Neural cell (in vitro differentiated cells): ENCODE measurements around the gene TBC1D10B.
"Not testable (repeated sequence)": the region's sequence is repeated elsewhere in the genome, so short reads cannot be mapped to it uniquely, and the experiment has no call there.

ENCODE experiments used
- EZH2 ChIP-seq: fragments of 200-600, 300-800 bp; shearing (Covaris generic), sonication (generic); IDR thresholded peaks from 2 replicates; pipeline ENCODE4 v1.6.1; 2014; ENCODE audit warnings: antibody characterized with exemption, low read length, borderline replicate concordance, mild to moderate bottlenecking; ENCODE audit not compliant: insufficient read depth, poor library complexity, severe bottlenecking
- POLR2AphosphoS5 ChIP-seq: IDR thresholded peaks from 2 replicates; pipeline ENCODE4 v1.6.1; 2012
- RAD21 ChIP-seq: fragments of 450-650 bp; conservative IDR thresholded peaks from 2 replicates; pipeline ENCODE4 v1.6.1; 2014; ENCODE audit warnings: antibody characterized with exemption, mild to moderate bottlenecking, moderate library complexity
- SMC3 ChIP-seq: fragments of 450-650 bp; conservative IDR thresholded peaks from 2 replicates; pipeline ENCODE4 v1.6.1; 2014; ENCODE audit warnings: antibody characterized with exemption, mild to moderate bottlenecking, moderate library complexity; ENCODE audit not compliant: poor library complexity
- TAF1 ChIP-seq: IDR thresholded peaks from 2 replicates; pipeline ENCODE4 v1.6.1; 2012; ENCODE audit warnings: low read depth
- TF ChIP-seq, protein P1 (sequence below): IDR thresholded peaks from 2 replicates; pipeline ENCODE4 v1.6.1; 2012; ENCODE audit warnings: borderline replicate concordance
- TF ChIP-seq, protein P2 (sequence below): fragments of 450-650 bp; IDR thresholded peaks from 2 replicates; pipeline ENCODE4 v1.5.1; 2014; ENCODE audit warnings: antibody characterized with exemption, mild to moderate bottlenecking, moderate library complexity; ENCODE audit not compliant: poor library complexity, severe bottlenecking

DNA sequence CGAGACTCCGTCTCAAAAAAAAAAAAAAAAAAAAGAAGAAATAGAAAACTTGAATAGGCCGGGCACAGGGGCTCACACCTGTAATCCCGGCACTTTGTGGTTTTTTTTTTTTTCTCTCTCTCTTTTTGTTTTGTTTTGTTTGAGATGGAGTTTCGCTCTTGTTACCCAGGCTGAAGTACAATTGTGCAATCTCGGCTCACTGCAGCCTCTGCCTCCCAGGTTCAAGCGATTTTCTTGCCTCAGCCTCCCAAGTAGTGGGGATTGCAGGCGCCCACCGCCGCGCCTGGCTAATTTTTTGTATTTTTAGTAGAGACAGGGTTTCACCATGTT, 26.8 kb downstream of the TBC1D10B start:
- TF ChIP-seq, protein P1, sequence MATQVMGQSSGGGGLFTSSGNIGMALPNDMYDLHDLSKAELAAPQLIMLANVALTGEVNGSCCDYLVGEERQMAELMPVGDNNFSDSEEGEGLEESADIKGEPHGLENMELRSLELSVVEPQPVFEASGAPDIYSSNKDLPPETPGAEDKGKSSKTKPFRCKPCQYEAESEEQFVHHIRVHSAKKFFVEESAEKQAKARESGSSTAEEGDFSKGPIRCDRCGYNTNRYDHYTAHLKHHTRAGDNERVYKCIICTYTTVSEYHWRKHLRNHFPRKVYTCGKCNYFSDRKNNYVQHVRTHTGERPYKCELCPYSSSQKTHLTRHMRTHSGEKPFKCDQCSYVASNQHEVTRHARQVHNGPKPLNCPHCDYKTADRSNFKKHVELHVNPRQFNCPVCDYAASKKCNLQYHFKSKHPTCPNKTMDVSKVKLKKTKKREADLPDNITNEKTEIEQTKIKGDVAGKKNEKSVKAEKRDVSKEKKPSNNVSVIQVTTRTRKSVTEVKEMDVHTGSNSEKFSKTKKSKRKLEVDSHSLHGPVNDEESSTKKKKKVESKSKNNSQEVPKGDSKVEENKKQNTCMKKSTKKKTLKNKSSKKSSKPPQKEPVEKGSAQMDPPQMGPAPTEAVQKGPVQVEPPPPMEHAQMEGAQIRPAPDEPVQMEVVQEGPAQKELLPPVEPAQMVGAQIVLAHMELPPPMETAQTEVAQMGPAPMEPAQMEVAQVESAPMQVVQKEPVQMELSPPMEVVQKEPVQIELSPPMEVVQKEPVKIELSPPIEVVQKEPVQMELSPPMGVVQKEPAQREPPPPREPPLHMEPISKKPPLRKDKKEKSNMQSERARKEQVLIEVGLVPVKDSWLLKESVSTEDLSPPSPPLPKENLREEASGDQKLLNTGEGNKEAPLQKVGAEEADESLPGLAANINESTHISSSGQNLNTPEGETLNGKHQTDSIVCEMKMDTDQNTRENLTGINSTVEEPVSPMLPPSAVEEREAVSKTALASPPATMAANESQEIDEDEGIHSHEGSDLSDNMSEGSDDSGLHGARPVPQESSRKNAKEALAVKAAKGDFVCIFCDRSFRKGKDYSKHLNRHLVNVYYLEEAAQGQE, result not testable (repeated sequence)
- not testable (repeated sequence) for TF ChIP-seq EZH2, POLR2AphosphoS5, SMC3, TAF1, RAD21
- TF ChIP-seq, protein P2, sequence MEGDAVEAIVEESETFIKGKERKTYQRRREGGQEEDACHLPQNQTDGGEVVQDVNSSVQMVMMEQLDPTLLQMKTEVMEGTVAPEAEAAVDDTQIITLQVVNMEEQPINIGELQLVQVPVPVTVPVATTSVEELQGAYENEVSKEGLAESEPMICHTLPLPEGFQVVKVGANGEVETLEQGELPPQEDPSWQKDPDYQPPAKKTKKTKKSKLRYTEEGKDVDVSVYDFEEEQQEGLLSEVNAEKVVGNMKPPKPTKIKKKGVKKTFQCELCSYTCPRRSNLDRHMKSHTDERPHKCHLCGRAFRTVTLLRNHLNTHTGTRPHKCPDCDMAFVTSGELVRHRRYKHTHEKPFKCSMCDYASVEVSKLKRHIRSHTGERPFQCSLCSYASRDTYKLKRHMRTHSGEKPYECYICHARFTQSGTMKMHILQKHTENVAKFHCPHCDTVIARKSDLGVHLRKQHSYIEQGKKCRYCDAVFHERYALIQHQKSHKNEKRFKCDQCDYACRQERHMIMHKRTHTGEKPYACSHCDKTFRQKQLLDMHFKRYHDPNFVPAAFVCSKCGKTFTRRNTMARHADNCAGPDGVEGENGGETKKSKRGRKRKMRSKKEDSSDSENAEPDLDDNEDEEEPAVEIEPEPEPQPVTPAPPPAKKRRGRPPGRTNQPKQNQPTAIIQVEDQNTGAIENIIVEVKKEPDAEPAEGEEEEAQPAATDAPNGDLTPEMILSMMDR, result not testable (repeated sequence)
